Common myeloid progenitor, CD34-positive (primary cell): ENCODE results near the gene KRT6B. TPM values are rescaled to one million over a fixed set of nuclear protein-coding genes. Genes with fewer than 3 reads are reported as not detected.
"Not testable (repeated sequence)": the region's sequence is repeated elsewhere in the genome, so short reads cannot be mapped to it uniquely, and the experiment has no call there.

Experiments
- CTCF ChIA-PET: fragments of 350-600 bp; sonication (Branson Sonifier 250); formaldehyde crosslinking; loops from one replicate; lab custom pipeline; 2021; ENCODE audit warnings: antibody characterized with exemption; lab: Charles Lee
- POLR2A ChIA-PET: fragments of 350-600 bp; sonication (Branson Sonifier 250); formaldehyde crosslinking; loops from one replicate; lab custom pipeline; 2021; ENCODE audit warnings: antibody characterized with exemption; lab: Charles Lee
- DNase-seq, 3 donors: peaks; one replicate each; pipeline versions ENCODE4 v3.0.0 to v3.0.0-alpha.2; 2013
- H3K27ac ChIP-seq, 2 experiments: 1 replicate in 1 of 2; 2 replicates in 1 of 2; pipeline ENCODE4 v1.7.0; 2013; ENCODE audit warnings: inconsistent platforms in 2 of 2, low read length in 2 of 2, mild to moderate bottlenecking in 2 of 2, low read depth in 1 of 2, moderate library complexity in 1 of 2; ENCODE audit not compliant: severe bottlenecking in 2 of 2, insufficient read depth in 1 of 2, poor library complexity in 1 of 2
- H3K27me3 ChIP-seq, 5 experiments: replicated peaks in 2 of 5; 1 replicate in 3 of 5; 2 replicates in 2 of 5; pipeline versions ENCODE4 v1.6.1 to v1.7.0; 2013; ENCODE audit warnings: low read length in 4 of 5, mild to moderate bottlenecking in 2 of 5, moderate library complexity in 2 of 5, inconsistent platforms in 1 of 5; ENCODE audit not compliant: insufficient read depth in 5 of 5, control insufficient read depth in 4 of 5
- H3K36me3 ChIP-seq, 4 experiments: 1 replicate in 2 of 4; 2 replicates in 2 of 4; pipeline versions ENCODE4 v1.6.1 to v1.7.0; 2013; ENCODE audit warnings: low read length in 3 of 4, control low read depth in 1 of 4, mild to moderate bottlenecking in 1 of 4; ENCODE audit not compliant: control insufficient read depth in 4 of 4, insufficient read depth in 4 of 4
- H3K4me1 ChIP-seq, 4 experiments: 1 replicate in 3 of 4; 2 replicates in 1 of 4; pipeline versions ENCODE4 v1.6.1 to v1.7.1; 2013; ENCODE audit warnings: low read length in 3 of 4, mild to moderate bottlenecking in 3 of 4, control low read depth in 1 of 4, inconsistent platforms in 1 of 4, moderate library complexity in 1 of 4; ENCODE audit not compliant: control insufficient read depth in 4 of 4, insufficient read depth in 4 of 4; ENCODE audit errors: control extremely low read depth in 1 of 4
- H3K4me3 ChIP-seq, 7 experiments: 1 replicate in 4 of 7; 2 replicates in 3 of 7; pipeline versions ENCODE4 v1.5.1 to v1.7.0; 2013; ENCODE audit warnings: mild to moderate bottlenecking in 7 of 7, low read length in 6 of 7, moderate library complexity in 6 of 7, inconsistent platforms in 2 of 7, low read depth in 2 of 7, control low read depth in 1 of 7; ENCODE audit not compliant: insufficient read depth in 4 of 7, control insufficient read depth in 1 of 7; ENCODE audit errors: extremely low read depth in 1 of 7
- H3K9me3 ChIP-seq, 5 experiments: 1 replicate in 4 of 5; 2 replicates in 1 of 5; pipeline versions ENCODE4 v1.6.1 to v1.7.1; 2013; ENCODE audit warnings: low read length in 4 of 5, mild to moderate bottlenecking in 2 of 5, inconsistent platforms in 1 of 5, low read depth in 1 of 5, moderate library complexity in 1 of 5; ENCODE audit not compliant: control insufficient read depth in 4 of 5, insufficient read depth in 2 of 5; ENCODE audit errors: control extremely low read depth in 1 of 5
- WGBS: methylation state at CpG from one replicate; pipeline ENCODE4 v1.1.5; 2013; ENCODE audit not compliant: insufficient coverage; 5-methylcytosine and 5-hydroxymethylcytosine counted together
- polyA plus RNA-seq: library from polyadenylated mRNA; unstranded; fragments of 120-200 nt; gene quantifications from one replicate; pipeline ENCODE4 v1.2.1, GENCODE V29; 2013

The KRT6B gene
- polyA plus RNA-seq = not detected

DNA sequence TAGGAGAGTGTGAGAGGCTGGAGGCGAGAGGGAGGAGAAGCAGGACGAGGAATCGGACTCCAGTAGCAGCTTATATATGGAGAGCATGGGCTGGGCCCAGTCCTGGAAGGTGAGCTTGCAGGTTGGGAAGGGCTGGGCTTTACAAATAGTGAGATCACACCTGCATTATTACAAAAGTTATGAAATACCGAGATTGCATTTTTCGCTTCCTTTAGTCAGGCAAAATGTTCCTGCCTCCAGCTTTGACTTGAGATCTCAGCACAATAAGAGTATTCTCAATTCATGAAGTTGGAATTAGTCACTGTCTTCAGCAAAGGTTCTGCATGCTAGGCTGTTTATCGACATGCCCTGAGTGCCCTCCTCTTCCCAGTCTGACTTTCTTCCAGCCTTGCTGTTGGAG is at the start of gene KRT6B:
TSS of gene KRT6B (minus strand) at position 46 of the 400 bp plus-strand sequence. CDS start 68 bp downstream, outside the sequence.
- H3K27ac ChIP-seq = no peak within 1 kb of the TSS
- POLR2A ChIA-PET = no interaction called here
- no peaks in the 10 kb centered on the region for H3K9me3 ChIP-seq
- H3K36me3 ChIP-seq = no peaks in the 10 kb centered on the region
- H3K27me3 ChIP-seq = peaks cover 0 to 4% (median 3%) of the 10 kb centered on the region in 5 experiments
- 98% methylated on average over 6 of the region's 6 CpGs for WGBS
- CTCF ChIA-PET = no interaction called here
- DNase-seq = no peak
- no peak within 1 kb of the TSS for H3K4me3 ChIP-seq
- H3K4me1 ChIP-seq = no peaks in the 10 kb centered on the region

- H3K9me3 ChIP-seq = peaks cover 0 to 3% (median 0%) of the 10 kb centered on the region in 5 experiments
- no peak overlapping the region for H3K27ac ChIP-seq
- CTCF ChIA-PET = no interaction called here
- WGBS = 100% methylated on average over 7 of the region's 7 CpGs
- DNase-seq = no peak
- no peak overlapping the region for H3K4me3 ChIP-seq
- no peaks in the 10 kb centered on the region for H3K4me1 ChIP-seq
- POLR2A ChIA-PET = no interaction called here
- H3K36me3 ChIP-seq = no peaks in the 10 kb centered on the region
- peaks cover 0 to 17% (median 2%) of the 10 kb centered on the region in 5 experiments for H3K27me3 ChIP-seq
Observed at GRCh38 chr12:52501490-52501889, 49.5 kb upstream of the KRT6B start.

- H3K27me3 ChIP-seq = peaks cover 0 to 15% (median 2%) of the 10 kb centered on the region in 5 experiments
- POLR2A ChIA-PET, H3K9me3 ChIP-seq, DNase-seq, CTCF ChIA-PET, H3K27ac ChIP-seq, H3K36me3 ChIP-seq, H3K4me3 ChIP-seq, H3K4me1 ChIP-seq: not testable (repeated sequence)
- WGBS = 94% methylated on average over 6 of the region's 6 CpGs
Observed at GRCh38 chr12:52500574-52500973, 48.6 kb upstream of the KRT6B start.

- DNase-seq = no peak
- Histone ChIP-seq H3K9me3 (peaks cover 0 to 3% (median 0%) of the 10 kb centered on the region in 5 experiments), H3K27me3 (peaks cover 0 to 11% (median 2%) of the 10 kb centered on the region in 5 experiments), H3K4me1 (peaks cover 0 to 3% (median 0%) of the 10 kb centered on the region in 4 experiments), H3K4me3 (no peak overlapping the region), H3K27ac (no peak overlapping the region), H3K36me3 (no peaks in the 10 kb centered on the region)
- POLR2A ChIA-PET = no interaction called here
- CTCF ChIA-PET = interaction anchor here (1.4 kb wide), 1 partner anchor 127 kb away, joined by 4 read pairs; no protein-coding TSS in a partner anchor
- WGBS = 89% methylated on average over 3 of the region's 5 CpGs
Observed at GRCh38 chr12:52499806-52500560, 48.0 kb upstream of the KRT6B start.

GRCh38 chr12:52498946-52499345 is 47.0 kb upstream of the KRT6B start:
- Histone ChIP-seq H3K27me3 (peaks cover 0 to 15% (median 2%) of the 10 kb centered on the region in 5 experiments), H3K27ac (no peak overlapping the region), H3K4me1 (peaks cover 0 to 3% (median 0%) of the 10 kb centered on the region in 4 experiments), H3K4me3 (no peak overlapping the region), H3K9me3 (peaks cover 0 to 3% (median 0%) of the 10 kb centered on the region in 5 experiments), H3K36me3 (no peaks in the 10 kb centered on the region)
- no CpG with 5 or more reads among the region's 1 CpG for WGBS
- DNase-seq = no peak
- POLR2A ChIA-PET = no interaction called here
- CTCF ChIA-PET = interaction anchor here (1.4 kb wide), 1 partner anchor 126 kb away, joined by 4 read pairs; no protein-coding TSS in a partner anchor

- WGBS = 100% methylated on average over 7 of the region's 7 CpGs
- Histone ChIP-seq H3K27me3 (peaks cover 0 to 15% (median 3%) of the 10 kb centered on the region in 5 experiments), H3K9me3 (peaks cover 0 to under 1% (median 0%) of the 10 kb centered on the region in 5 experiments), H3K36me3 (no peaks in the 10 kb centered on the region), H3K4me3 (no peak overlapping the region), H3K4me1 (peaks cover 0 to 3% (median 0%) of the 10 kb centered on the region in 4 experiments), H3K27ac (no peak overlapping the region)
- ChIA-PET POLR2A (no interaction called here), CTCF (interaction anchor here (1.3 kb wide), 1 partner anchor 9 kb away, joined by 3 read pairs; no protein-coding TSS in a partner anchor)
- DNase-seq = no peak
Observed at GRCh38 chr12:52497975-52498374, 46.0 kb upstream of the KRT6B start.

- Histone ChIP-seq H3K4me3 (no peak overlapping the region), H3K27ac (no peak overlapping the region), H3K4me1 (peaks cover 0 to 3% (median 0%) of the 10 kb centered on the region in 4 experiments), H3K9me3 (no peaks in the 10 kb centered on the region), H3K36me3 (no peaks in the 10 kb centered on the region), H3K27me3 (peaks cover 0 to 15% (median 6%) of the 10 kb centered on the region in 5 experiments)
- POLR2A ChIA-PET = no interaction called here
- 97% methylated on average over 4 of the region's 4 CpGs for WGBS
- no peak for DNase-seq
- CTCF ChIA-PET = interaction anchor here (1.3 kb wide), 1 partner anchor 10 kb away, joined by 3 read pairs; no protein-coding TSS in a partner anchor
Observed at GRCh38 chr12:52496590-52497071, 44.7 kb upstream of the KRT6B start.
